T-helper 1 cell treated with Interleukin-12 subunit alpha and Interleukin-12 subunit beta and Interleukin-4 antibody, amounts not matched to agents 30 μg/mL and 1 μg/mL, for 36 hours (primary cell): Measurements from ENCODE around the gene S1PR4.
"Not testable (repeated sequence)": the region's sequence is repeated elsewhere in the genome, so short reads cannot be mapped to it uniquely, and the experiment has no call there.

ENCODE experiments used
- H3K27ac Mint-ChIP-seq: one replicate; pipeline ENCODE4 v1.8.0; 2021; ENCODE audit warnings: mild to moderate bottlenecking, mixed read lengths
- H3K27me3 Mint-ChIP-seq: one replicate; pipeline ENCODE4 v1.8.0; 2021; ENCODE audit warnings: low read depth, mixed read lengths
- H3K36me3 Mint-ChIP-seq: one replicate; pipeline ENCODE4 v1.8.0; 2021; ENCODE audit warnings: low read depth, mixed read lengths
- H3K4me1 Mint-ChIP-seq: one replicate; pipeline ENCODE4 v1.8.0; 2021; ENCODE audit warnings: low read depth, mixed read lengths
- H3K4me3 Mint-ChIP-seq: one replicate; pipeline ENCODE4 v1.8.0; 2021; ENCODE audit warnings: mild to moderate bottlenecking, moderate library complexity, mixed read lengths
- H3K9me3 Mint-ChIP-seq: one replicate; pipeline ENCODE4 v1.8.0; 2021; ENCODE audit warnings: mixed read lengths

Gene S1PR4

DNA sequence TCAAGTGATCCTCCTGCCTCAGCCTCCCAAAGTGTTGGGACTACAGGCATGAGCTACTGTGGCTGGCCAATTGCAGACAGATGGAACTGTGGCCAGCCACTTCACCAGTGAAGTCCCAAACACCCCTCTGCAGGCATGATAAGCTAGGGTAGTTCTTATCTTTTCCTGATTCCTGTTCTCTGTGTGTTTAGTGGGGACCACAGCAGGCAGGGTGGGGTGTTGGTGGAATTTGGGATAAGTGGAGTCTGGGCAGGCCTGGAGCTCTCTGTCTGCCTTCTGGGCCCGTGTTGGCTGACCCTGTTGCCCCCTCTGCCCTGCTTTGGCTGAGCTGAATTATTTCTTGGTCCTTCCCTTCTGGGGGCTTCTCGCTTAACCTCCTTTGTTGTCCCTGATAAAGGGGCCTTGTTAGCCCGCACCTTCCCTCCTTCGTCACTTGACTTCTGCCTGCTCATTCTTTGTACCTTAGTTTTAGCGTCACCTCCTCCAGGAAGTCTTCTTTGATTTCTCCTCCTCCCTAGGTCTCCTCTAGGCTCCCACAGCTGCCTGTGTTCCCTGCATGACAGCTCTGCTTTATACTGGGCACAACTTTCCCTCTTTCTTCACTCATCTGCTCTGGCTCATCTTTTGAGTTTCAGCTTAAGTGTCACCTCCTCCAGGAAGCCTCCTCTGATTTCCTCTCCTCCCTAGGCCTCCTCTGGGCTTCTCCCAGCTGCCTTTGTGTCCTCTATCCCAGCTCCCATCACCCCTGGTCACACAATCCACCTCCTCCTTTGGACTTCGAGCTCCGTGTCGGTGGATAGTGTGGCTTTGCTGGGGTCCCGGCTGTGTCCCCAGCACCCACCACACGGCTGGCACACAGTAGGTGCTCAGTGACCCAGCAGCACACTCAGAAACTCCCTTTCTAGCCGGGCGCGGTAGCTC lies 5.4 kb downstream of the S1PR4 start:
- Mint-ChIP-seq H3K4me1 (peaks cover 36% of the 10 kb centered on the region), H3K4me3 (peak overlapping the region; percentile 88), H3K27me3 (no peaks in the 10 kb centered on the region), H3K27ac (peak overlapping the region; percentile 64), H3K9me3 (no peaks in the 10 kb centered on the region), H3K36me3 (peaks cover 43% of the 10 kb centered on the region)

DNA sequence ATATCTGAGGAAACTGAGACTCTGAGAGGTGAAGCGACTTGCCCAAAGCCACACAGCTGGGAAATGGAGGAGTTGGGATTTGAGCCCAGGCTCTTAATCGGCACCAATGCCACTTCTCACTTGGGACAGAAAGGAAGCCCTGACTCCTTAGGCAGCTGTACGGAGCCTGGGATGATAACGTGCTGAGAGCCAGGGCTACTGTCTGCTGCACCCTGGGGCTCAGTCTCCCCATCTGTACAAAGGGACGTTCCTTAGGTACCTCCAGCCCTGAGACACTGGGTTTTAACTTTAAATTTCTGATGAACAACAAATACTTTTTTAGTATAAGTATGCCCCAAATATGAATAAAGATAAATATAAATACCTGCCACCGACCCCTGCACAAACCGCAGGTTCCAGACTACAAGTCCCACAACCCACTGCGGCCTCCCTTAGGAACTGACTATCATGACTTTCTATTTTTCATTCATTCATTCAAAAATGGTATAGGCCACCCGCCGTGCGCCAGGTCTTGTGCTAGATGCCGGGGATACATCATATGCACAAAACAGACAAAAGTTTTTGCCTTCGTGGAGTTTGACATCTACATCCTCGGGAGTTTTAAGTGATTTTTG lies 6.4 kb downstream of the S1PR4 start:
- no peaks in the 10 kb centered on the region for H3K27me3 Mint-ChIP-seq
- H3K4me3 Mint-ChIP-seq, result peak overlapping the region; percentile 88
- no peaks in the 10 kb centered on the region for H3K9me3 Mint-ChIP-seq
- peaks cover 36% of the 10 kb centered on the region for H3K4me1 Mint-ChIP-seq
- H3K27ac Mint-ChIP-seq, result peak overlapping the region; percentile 90
- H3K36me3 Mint-ChIP-seq, result peaks cover 37% of the 10 kb centered on the region

DNA sequence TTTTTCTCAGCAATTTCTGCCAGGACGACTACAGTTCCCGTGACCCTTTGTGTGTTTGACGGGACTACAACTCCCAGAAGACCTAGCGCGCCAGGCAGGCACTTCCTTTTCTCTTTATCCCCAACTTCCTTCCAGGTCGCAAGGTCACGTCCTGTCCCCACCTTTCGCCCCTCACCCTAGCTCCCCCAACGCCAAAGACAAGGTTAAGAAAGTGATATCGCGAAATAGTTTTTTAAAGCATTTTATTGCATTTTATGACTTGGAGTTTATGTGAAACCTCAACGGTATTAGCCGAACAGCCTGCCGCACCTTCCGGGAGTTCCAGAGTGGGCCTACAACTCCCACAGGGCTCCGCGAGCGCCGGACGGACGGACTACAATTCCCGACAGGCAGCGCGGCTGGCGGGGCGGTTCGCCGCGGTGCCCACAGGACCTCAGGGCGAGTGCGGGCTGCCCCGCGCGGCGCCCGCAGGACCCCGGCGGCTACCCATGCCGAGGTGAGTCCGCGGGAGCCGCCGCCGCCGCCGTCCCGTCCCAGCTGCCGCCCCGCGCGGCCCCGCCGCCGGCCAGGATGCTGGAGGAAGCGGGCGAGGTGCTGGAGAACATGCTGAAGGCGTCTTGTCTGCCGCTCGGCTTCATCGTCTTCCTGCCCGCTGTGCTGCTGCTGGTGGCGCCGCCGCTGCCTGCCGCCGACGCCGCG lies 7.0 kb downstream of the S1PR4 start, which contains the start of gene NCLN:
NCLN (plus strand) TSS at position 470 of the 699 bp plus-strand sequence; CDS start at position 571, 101 bp downstream.
- peak within 1 kb of the TSS; percentile 93 for H3K4me3 Mint-ChIP-seq
- peak within 1 kb of the TSS; percentile 90 for H3K27ac Mint-ChIP-seq
- no peaks in the 10 kb centered on the region for H3K9me3 Mint-ChIP-seq
- H3K4me1 Mint-ChIP-seq, result peaks cover 36% of the 10 kb centered on the region
- H3K27me3 Mint-ChIP-seq, result no peaks in the 10 kb centered on the region
- H3K36me3 Mint-ChIP-seq, result peaks cover 31% of the 10 kb centered on the region

DNA sequence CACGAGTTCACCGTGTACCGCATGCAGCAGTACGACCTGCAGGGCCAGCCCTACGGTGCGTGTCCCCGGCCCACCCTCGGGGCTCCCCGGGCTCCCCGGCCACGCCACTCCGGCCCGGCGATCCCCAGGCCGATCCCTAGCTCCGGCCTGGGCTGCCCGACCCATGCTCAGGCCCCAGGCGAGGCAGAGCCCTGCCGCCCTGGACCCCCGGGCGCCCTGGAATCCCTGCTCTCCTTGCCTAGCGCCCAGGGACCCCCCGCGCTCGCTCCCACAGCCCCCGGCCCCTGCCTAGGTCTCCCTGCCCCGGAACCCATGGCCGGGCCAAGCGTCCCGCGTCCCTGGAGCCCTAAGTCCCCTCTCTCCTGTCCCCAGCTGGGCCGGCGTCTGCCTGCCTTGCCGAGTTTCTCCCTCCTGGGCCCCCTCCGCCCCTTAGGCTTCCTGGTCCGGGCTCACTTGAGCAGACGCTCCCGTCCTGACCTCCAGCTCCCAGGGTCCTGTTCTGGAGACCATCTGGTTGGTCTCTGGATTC lies 7.7 kb downstream of the S1PR4 start:
- H3K27me3 Mint-ChIP-seq, result no peaks in the 10 kb centered on the region
- peak overlapping the region; percentile 88 for H3K27ac Mint-ChIP-seq
- H3K4me3 Mint-ChIP-seq, result peak overlapping the region; percentile 93
- H3K36me3 Mint-ChIP-seq, result peaks cover 24% of the 10 kb centered on the region
- H3K9me3 Mint-ChIP-seq, result no peaks in the 10 kb centered on the region
- peaks cover 36% of the 10 kb centered on the region for H3K4me1 Mint-ChIP-seq

DNA sequence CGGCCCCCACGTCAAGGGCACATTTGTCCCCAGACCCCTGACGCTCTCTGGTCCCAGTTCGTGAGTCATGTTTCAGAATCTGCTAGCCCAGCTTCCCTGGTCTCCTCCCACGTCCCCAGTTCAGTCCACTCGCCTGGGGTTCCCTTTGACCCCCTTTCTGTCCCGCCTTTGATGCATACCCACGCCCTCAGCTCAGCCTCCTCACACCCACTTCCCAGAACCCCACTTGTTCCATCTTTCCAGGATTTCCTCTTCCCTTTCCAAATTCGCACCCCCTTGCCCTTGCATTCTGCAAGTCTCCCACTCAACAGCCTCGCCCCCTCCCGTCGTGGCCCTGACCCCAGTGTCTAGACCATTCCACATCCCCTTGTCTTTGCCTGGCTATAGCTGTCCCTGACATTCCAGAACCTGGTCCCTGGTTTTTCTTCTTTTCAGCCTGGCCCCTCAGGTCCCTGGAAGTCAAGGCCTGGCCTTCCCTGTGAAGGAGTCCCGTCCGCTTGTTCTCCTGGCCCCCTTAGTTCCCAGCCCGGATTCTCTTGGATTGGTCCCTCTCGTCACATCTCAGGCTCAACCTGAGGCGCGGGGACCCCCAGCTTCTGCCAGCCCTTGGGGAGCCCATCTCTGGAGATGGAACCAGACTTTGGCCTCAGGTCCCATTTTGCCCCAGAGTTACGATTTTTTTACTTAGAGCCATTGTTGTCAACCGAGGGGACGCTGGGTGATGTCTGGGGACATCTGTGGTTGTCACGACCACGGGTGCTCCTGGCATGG lies 8.5 kb downstream of the S1PR4 start:
- H3K36me3 Mint-ChIP-seq, result peaks cover 21% of the 10 kb centered on the region
- peak overlapping the region; percentile 93 for H3K4me3 Mint-ChIP-seq
- peaks cover 36% of the 10 kb centered on the region for H3K4me1 Mint-ChIP-seq
- no peaks in the 10 kb centered on the region for H3K9me3 Mint-ChIP-seq
- H3K27me3 Mint-ChIP-seq, result no peaks in the 10 kb centered on the region
- peak overlapping the region; percentile 88 for H3K27ac Mint-ChIP-seq

DNA sequence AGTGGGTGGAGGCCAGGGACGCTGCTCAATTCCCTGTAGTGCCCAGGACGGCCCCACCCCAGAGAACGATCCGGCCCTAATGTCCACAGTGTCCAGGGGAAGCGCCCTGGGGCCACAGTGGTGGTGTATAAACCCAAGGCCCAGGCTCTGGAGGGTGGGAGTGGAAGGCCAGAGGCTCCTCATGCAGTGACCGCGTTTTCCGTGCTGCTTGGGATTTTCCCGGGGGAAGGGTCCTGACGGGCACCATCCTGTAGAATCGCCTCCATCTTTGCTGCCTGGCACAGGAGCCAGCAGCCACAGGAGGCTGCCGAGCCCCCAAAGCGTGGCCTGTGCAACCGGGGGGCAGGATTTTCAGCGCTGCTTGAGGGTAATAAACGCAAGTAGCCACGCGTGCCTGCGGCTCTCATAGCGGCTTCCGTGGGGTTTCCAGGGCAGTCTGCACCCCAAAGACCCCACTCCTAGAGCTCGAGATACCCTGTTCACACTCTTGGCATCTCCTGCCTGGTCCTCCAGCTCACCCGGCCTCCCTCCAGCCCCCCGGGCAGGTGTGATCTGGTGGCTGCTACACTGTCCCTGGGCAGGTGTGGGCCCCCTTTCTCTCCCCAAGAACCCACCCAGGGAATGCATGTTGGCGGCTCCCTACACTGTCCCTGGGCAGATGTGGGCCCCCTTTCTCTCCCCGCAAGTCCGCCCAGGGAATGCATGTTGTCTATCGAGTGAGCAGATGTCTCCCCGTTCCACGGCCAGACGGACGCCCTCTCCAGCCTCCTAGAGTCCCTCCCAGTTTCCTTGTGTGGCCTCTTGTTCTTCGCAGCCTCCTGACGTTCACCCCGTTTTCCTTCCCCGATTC lies 9.3 kb downstream of the S1PR4 start:
- peaks cover 21% of the 10 kb centered on the region for H3K36me3 Mint-ChIP-seq
- no peaks in the 10 kb centered on the region for H3K27me3 Mint-ChIP-seq
- peak overlapping the region; percentile 93 for H3K4me3 Mint-ChIP-seq
- peaks cover 36% of the 10 kb centered on the region for H3K4me1 Mint-ChIP-seq
- H3K9me3 Mint-ChIP-seq, result no peaks in the 10 kb centered on the region
- peak overlapping the region; percentile 57 for H3K27ac Mint-ChIP-seq

DNA sequence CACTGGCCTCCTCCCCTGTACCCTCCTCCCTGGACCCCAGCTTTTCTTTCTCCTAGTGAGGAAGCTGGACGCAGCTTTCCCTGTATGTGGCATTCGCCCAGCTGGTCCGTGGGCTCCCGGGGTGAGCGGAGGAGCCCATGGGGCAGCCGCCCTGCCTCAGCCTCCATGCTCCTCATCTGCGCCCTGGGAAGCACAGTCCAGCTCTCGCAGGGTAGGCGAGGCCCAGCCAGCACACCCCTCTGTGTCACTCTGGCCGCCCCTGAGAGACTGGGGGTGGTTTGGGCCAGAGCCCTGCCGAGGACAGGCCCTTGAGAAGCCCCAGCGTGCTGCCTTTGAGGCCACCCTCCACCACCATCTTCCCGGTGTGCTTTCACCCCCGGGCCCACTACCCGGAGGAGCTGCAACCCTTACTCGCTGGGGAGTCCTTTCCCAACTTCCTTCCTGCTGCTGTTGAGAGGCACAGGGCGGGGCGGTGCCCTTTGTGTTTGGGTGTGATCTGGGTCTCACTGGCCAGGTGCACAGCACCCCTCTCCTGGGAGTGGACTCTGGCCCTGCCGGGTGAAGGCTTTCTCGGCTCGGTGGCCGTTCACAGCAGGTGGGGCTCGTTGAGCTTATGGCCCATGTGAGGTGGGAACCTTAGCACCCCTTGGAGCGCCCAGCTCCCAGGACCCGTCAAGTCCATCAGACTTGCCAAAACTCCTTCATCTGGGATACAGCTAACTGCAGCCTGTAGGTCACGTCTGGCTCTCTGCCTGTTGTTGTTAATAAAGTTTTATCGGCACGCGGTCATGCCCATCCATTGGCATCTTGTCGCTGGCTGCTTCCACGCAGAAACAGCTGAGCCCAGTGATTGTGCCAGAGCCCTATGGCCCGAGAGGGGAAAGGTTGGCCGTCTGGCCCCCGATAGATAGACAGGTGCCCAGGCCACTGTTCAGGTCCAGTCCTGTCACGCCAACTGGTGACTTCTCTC lies 10.3 kb downstream of the S1PR4 start:
- Mint-ChIP-seq H3K27ac (peak overlapping the region; percentile 57), H3K9me3 (no peaks in the 10 kb centered on the region), H3K4me3 (peak overlapping the region; percentile 58), H3K36me3 (peaks cover 22% of the 10 kb centered on the region), H3K27me3 (no peaks in the 10 kb centered on the region), H3K4me1 (peaks cover 35% of the 10 kb centered on the region)

DNA sequence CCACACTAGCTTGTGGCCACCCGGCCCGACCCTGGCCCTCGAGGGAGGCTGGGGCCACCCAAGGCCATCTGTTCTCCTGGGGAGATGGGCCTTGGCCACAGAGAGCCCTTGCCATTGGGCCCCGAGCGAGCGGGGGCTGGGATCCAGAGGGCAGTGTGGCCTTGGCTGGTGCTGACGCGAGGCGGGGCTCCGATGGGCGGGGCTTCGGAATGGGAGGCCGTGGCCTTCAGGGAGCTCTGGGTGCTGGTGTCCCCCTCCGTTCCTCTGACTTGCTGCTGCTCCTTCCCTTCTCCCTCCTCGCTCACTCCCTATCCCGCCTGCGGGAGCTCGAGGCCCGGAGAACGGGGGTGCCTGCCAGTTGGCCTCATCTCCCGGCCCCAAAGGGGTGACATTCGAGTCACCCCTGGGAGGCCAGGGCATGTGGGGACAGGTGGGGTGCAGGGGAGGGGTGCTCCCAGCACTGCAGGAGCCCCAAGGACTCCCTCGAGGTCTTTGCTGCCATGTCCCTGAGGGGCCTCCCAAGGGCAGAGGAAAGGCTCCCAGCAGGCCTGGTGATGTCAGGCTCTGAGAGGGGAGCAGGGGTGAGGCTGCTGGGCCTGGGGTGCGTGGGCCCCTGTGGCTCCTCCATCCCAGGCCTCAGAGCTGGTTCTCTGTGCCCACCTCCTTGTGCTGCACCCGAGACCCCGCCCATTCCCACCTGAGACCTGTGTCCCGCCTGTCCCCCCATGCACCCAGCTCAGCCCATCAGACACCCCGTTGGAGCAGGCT lies 11.3 kb downstream of the S1PR4 start:
- H3K4me1 Mint-ChIP-seq, result peaks cover 25% of the 10 kb centered on the region
- no peak overlapping the region for H3K27ac Mint-ChIP-seq
- H3K27me3 Mint-ChIP-seq, result no peaks in the 10 kb centered on the region
- H3K36me3 Mint-ChIP-seq, result peaks cover 22% of the 10 kb centered on the region
- no peaks in the 10 kb centered on the region for H3K9me3 Mint-ChIP-seq
- H3K4me3 Mint-ChIP-seq, result no peak overlapping the region

DNA sequence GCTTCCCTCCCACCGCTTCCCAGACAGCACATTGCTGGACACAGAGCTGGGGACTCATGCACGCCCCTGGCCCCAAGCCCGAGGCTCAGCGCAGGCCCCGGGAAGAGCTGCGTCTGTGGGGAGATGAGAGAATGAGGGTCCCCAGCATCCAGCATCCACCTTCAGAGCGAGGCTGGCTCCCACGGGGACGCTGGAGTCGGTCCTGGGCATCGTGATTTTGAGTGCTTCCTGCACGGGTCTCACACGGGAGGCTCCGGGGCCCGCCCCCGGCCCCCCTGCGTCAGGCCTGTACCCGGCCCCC lies 11.9 kb downstream of the S1PR4 start:
- no peaks in the 10 kb centered on the region for H3K9me3 Mint-ChIP-seq
- peaks cover 18% of the 10 kb centered on the region for H3K36me3 Mint-ChIP-seq
- H3K4me3 Mint-ChIP-seq, result no peak overlapping the region
- H3K27ac Mint-ChIP-seq, result no peak overlapping the region
- peaks cover 21% of the 10 kb centered on the region for H3K4me1 Mint-ChIP-seq
- H3K27me3 Mint-ChIP-seq, result no peaks in the 10 kb centered on the region

DNA sequence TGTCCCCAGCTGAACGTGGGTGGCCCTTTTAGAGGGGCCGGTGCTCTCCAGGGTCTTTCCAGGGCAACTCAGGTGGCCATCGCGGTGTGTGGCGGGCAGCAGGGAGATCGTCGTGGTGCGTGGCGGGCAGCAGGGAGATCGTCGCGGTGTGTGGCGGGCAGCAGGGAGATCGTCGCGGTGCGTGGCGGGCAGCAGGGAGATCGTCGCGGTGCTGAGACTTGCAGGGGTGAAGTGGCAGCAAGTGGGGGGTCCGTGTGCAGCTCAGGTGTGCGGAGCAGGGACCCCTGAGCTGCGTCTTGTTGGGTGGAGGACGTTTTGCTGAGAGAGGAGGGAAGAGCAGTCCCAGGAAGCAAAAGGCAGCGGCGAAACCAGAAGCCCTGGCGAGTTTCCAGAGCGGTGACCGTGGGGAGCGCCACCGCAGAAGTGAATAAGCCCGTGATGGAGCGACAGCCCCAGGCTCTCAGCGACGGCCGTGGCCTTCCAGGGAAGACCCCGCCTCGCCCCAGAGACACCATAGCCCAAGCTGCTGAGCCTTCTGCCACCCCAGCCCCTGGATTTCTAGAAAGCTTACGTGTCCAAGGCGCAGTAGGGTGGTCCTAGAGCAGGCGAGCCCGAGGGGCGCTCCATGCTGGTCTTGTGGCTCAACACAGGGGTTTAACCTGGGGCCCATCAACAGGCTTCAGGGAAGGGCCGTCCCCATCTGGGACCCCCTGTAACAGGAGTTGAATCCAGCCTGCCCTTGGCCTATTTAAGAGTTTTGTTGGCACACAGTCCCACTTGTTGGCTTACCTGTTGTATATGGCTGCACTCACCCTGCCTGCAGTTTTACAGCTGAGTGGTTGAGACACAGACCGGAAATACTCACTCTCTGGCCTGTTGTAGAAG lies 12.6 kb downstream of the S1PR4 start:
- Mint-ChIP-seq H3K4me1 (peaks cover 19% of the 10 kb centered on the region), H3K36me3 (peaks cover 18% of the 10 kb centered on the region), H3K27me3 (no peaks in the 10 kb centered on the region), H3K4me3 (no peak overlapping the region), H3K9me3 (no peaks in the 10 kb centered on the region), H3K27ac (peak overlapping the region; percentile 24)

DNA sequence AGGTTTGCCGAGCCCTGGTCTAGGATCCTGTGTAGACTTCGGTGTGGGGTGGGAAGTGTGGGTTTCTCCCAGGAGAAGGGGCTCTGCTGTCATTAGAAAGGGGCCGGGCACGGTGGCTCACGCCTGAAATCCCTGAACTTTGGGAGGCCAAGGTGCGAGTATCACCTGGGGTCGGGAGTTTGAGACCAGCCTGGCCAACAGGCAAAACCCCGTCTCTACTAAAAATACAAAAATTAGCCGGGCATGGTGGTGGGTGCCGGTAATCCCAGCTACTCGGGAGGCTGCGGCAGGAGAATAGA lies 13.2 kb downstream of the S1PR4 start:
- H3K4me3 Mint-ChIP-seq, H3K27me3 Mint-ChIP-seq, H3K9me3 Mint-ChIP-seq, H3K27ac Mint-ChIP-seq: not testable (repeated sequence)
- H3K4me1 Mint-ChIP-seq, result peaks cover 17% of the 10 kb centered on the region
- H3K36me3 Mint-ChIP-seq, result peaks cover 17% of the 10 kb centered on the region
